NCI-H510A (cell line): ENCODE measurements around the gene MROH7.
"Not testable (repeated sequence)": the region's sequence is repeated elsewhere in the genome, so short reads cannot be mapped to it uniquely, and the experiment has no call there.

Experiments used
- DNase-seq: peaks from one replicate; lab custom pipeline; 2025; lab: John Stamatoyannopoulos, UW

The MROH7 gene

GRCh38 chr1:54610048-54610447 lies 31.5 kb upstream of the MROH7 start:
- DNase-seq, result no peak

GRCh38 chr1:54610601-54611580 lies 30.7 kb upstream of the MROH7 start:
- no peak for DNase-seq

- no peak for DNase-seq
These were observed 30.0 kb upstream of the MROH7 start for GRCh38 chr1:54611621-54612020.

- no peak for DNase-seq
These were observed 27.6 kb upstream of the MROH7 start for GRCh38 chr1:54614024-54614423.

GRCh38 chr1:54614563-54614962 lies 27.0 kb upstream of the MROH7 start:
- no peak for DNase-seq

GRCh38 chr1:54615531-54616279 lies 25.9 kb upstream of the MROH7 start:
- no peak for DNase-seq

GRCh38 chr1:54619749-54620148 lies 21.8 kb upstream of the MROH7 start:
- no peak for DNase-seq

- DNase-seq, result no peak
These were observed 18.2 kb upstream of the MROH7 start, which contains the start of gene FAM151A for GRCh38 chr1:54623216-54624007. Gene FAM151A (minus strand): TSS chr1:54623525. CDS start chr1:54623395, 130 bp downstream.

GRCh38 chr1:54624466-54625464 lies 16.8 kb upstream of the MROH7 start:
- no peak for DNase-seq

- no peak for DNase-seq
These were observed 14.4 kb upstream of the MROH7 start for GRCh38 chr1:54627196-54627595.

- not testable (repeated sequence) for DNase-seq
These were observed 5.8 kb upstream of the MROH7 start for GRCh38 chr1:54635804-54636203.

GRCh38 chr1:54636461-54637446 lies 4.8 kb upstream of the MROH7 start:
- not testable (repeated sequence) for DNase-seq

GRCh38 chr1:54640361-54640760 lies 1.2 kb upstream of the MROH7 start:
- no peak for DNase-seq

GRCh38 chr1:54643736-54644135 lies 2.1 kb downstream of the MROH7 start:
- no peak for DNase-seq

GRCh38 chr1:54645806-54646676 lies 4.5 kb downstream of the MROH7 start:
- no peak for DNase-seq

- DNase-seq, result no peak
These were observed 7.7 kb downstream of the MROH7 start for GRCh38 chr1:54649130-54649898.

GRCh38 chr1:54649921-54650320 lies 8.3 kb downstream of the MROH7 start:
- DNase-seq, result no peak

- no peak for DNase-seq
These were observed 8.8 kb downstream of the MROH7 start for GRCh38 chr1:54650417-54650816.
